G401 (cell line): Measurements from ENCODE around the gene SRSF1. TPM values are rescaled to one million over a fixed set of nuclear protein-coding genes. Genes with fewer than 3 reads are reported as not detected.

Source experiments
- DNase-seq: peaks from one replicate; pipeline ENCODE4 v3.0.0-alpha.2; 2015; ENCODE audit warnings: low spot score
- in situ Hi-C: cut with HindIII; loops from 2 replicates; pipeline ENCODE4 v1.10.0; 2016; ENCODE audit warnings: low sequenced_read_pairs, mixed read lengths
- total RNA-seq: library from RNA; depleted of rRNA; stranded (reverse); fragments of >200 nt; shearing (Covaris generic); gene quantifications from 2 replicates; pipeline ENCODE4 v1.2.3, GENCODE V29; 2014

SRSF1 gene
- total RNA-seq, 1 experiment from 2014 or later: 585 TPM

DNA sequence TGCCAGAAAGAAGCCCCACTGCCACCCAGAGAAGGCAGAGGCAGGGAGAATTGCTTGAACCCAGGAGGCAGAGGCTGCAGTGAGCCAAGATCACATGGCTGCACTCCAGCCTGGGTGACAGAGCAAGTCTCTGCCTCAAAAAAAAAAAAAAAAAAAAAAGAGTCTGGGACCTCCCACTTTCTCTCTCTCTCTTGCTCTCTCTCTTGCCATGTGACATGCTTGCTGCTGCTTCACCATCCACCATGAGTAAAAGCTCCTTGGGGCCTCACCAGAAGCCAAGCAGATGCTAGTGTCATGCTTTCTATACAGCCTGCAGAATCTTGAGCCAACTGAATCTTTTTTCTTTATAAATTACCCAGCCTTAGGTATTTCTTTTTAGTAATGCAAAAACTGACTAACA lies 21.5 kb upstream of the SRSF1 start:
- in situ Hi-C loops: no loop called here
- no peak for DNase-seq

DNA sequence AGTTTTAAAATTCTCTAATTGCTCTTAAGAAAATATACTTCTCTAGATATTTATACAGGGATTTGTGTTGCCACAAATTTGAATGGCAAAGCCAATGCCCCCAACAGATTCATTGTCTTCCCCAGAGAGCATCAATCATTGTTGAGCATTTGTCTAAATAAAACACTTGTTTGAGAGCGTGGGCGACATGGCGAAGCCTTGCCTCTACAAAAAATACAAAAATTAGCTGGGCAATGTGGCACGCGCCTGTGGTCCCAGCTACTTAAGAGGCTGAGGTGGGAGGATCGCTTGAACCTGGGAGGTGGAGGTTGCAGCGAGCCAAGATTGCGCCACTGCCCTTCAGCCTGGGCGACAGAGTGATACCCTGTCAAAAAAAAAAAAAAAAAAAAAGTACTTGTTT lies 13.4 kb upstream of the SRSF1 start:
- in situ Hi-C loops: no loop called here
- no peak for DNase-seq

DNA sequence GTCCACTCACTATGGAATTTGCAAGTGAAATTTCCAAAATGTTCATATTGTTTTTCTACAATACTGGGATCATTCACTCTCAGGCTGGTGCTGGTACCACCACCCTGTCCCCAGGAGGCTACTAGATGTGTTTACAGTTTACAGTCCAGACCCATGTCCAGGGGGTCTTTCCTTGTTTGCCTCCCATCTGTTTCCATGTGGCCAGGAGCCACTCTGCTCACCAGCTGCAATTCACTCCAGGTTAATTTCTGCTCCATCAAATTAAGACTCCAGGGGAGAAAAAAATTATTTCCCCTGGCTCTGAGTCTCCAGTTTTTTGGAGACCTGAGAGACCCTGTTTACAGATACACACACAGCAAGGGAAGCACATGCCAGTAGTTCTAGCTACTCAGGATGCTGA lies 12.5 kb upstream of the SRSF1 start:
- in situ Hi-C loops: no loop called here
- no peak for DNase-seq

DNA sequence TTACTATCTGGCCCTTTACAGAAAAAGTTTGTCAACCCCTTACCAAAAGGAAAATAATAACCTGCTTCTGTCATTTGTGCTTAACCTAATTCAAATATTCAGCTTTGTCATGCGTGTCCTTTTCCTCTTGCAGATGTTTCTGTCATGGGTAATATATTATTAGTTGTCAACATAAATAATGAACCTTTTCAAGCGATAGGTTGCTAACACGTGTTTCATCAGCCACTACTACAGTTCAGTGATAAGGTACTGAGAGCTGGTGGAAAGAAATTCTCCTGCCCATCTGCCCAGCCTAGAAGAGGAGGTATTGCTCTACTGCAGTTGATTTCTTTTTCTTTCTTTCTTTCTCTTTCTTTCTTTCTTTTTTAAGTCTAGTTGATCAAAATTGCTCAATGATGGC lies 12.0 kb upstream of the SRSF1 start:
- in situ Hi-C loops: no loop called here
- no peak for DNase-seq

DNA sequence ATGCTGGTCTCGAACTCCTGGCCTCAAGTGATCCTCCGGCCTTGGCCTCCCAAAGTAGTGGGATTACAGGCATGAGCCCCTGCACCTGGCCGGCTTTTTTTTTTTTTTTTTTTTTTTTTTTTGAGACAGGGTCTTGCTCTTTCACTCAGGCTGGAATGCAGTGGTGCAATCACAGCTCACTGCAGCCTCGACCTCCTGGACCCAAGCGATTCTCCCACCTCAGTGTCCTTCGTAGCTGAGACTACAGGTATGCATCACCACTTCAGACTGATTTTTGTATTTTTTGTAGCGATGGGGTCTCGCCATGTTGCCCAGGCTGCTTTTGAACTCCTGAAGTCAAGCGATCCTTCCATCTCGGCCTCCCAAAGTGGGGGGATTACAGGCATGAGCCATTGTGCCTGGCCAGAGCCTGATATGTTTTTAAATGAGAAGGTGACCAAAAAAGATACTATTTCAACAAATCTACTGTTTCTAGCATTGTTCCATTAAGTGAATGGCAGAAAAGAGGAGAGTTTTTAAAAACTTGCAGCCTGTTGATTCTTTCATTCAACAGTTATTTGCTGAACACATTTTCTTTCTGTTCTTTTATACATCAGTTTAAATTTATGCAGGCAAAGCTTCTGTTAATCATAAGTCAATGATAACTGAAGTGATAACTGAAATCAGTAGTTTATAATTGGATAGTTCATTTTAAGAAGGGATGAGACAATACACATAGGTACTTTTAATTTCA lies 3.2 kb upstream of the SRSF1 start:
- no peak for DNase-seq
- in situ Hi-C loops: no loop called here

DNA sequence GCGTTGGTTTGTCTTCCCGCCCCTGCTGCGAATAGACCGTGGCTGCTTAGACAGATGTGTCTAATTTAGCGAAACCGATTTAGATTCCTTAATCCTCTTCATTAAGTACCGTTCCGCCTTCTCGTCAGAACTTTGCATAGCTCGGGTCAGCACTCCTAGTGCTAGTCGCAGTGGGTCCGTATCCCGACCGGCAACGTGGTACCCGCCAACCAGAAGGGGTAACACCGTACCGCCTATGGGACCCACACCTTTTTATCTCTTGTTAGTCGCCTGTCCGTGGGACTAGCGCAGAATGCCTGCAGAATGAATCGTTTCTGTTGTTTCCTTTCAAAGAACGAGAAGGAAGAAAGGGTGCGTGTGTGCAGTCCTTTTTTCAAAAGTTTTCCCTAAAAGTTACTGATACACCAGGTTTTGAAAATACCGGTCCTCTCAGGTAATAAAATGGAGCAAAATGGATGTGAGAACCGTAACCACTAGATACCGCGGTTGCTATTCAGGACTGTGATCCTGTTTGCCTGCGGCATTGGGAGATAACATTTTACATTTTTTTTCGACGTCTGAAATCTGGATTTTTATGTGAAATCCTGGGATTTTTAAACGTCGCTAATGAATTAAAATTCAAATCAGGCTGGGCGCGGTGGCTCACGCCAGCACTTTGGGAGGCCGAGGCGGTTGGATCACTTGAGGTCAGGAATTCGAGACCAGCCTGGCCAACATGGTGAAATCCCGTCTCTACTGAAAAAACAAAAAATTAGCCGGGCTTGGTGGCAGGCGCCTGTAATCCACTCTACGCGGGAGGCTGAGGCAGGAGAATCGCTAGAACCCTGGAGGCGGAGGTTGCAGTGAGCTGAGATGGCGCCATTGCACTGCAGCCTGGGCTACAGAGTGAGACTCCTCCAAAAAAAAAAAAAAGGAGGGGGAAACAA lies 998 bp upstream of the SRSF1 start:
- no peak for DNase-seq
- in situ Hi-C loops: no loop called here

DNA sequence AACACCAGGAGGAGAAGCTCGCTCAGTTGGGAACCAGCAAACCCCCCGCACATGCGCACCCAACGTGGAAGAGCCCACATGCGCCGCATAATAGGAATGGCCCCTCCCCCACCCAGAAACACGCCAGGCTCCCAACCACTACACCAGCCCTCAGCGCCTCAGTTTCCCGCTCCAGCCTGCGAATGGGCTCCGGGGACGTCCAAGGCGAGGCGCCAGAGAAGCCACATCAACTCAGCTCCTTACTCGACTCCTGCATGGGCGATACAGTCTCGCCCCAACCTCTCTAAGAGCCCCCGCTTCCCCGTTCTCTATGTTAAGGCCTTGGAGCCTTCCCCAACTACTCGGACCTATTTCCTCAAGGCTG lies 504 bp downstream of the SRSF1 start:
- in situ Hi-C loops: no loop called here
- DNase-seq: peak; percentile 76

DNA sequence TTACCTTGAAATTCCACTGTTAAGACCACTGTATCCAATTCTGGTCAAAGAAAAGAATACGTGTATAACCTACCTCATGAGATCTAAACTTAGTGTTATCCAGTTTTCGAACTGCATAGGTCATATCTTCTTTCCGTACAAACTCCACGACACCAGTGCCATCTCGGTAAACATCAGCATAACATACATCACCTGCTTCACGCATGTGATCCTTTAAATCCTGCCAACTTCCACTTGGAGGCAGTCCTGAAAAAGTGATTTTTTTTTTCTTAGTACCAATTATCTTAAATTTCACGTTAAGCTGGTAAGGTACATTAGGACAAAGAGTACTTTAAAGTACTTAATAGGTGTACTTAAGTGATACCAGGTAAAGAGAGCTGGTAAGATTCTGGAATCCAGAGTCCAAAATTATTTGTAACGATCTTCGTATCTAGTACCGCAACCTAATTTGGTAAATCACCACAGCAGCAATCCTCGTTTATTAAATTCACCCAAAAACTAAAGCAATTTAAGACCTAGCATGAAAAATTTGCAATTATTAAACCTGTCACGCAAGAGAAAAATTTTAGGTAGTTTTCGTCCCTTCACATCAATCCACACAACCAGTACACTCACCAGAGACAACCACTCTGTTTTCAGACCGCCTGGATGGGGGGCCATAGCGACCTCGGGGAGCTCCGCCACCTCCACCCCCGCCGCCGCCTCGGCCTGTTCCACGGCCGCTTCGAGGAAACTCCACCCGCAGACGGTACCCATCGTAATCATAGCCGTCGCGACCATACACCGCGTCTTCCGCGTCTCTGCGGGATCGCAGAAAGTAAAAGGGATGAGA lies 1.1 kb downstream of the SRSF1 start:
- DNase-seq: no peak
- in situ Hi-C loops: no loop called here

DNA sequence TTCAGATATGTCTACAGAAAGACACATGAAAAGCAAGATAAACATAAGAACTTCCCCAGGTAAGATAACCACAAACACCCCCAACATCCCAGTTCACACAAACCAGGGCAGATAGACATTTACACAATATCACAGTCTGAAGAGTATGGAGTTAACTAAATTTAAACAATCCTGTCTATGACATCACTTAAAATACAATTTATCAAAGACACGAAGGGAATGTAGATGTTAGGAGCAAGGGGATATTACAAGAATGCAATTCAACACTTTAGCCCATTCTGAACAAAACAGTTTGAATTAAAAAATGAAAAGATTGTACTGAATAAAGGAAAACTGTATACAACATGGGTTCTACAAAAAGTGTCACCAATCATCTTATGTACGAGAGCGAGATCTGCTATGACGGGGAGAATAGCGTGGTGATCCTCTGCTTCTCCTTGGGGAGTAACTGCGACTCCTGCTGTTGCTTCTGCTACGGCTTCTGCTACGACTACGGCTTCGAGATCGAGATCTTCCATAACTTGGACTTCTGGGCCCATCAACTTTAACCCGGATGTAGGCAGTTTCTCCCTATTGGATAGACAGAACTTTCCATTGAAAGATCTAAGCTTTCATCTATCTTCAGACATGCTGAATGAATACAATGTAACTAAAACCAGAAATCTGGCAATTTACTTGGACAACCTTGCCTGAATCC lies 1.9 kb downstream of the SRSF1 start:
- no peak for DNase-seq
- in situ Hi-C loops: no loop called here

DNA sequence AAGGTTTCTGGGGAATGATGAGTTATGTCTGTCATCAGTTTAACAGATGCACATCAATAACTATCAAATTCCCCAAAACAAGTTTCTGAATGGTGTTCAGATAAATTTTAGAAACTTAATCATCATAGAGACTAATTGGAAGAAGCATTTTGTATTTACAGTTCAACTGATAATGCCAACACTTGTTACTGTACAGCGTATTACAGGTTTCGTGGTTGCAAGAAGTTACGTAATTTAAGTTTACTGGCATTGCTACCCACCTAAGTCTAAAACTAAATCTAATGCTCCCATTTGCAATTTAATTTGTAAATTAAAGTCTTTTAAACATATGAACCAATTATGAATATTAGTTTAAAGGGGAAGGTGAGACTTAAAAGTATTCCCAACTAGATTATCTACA lies 3.0 kb downstream of the SRSF1 start:
- DNase-seq: no peak
- in situ Hi-C loops: no loop called here

DNA sequence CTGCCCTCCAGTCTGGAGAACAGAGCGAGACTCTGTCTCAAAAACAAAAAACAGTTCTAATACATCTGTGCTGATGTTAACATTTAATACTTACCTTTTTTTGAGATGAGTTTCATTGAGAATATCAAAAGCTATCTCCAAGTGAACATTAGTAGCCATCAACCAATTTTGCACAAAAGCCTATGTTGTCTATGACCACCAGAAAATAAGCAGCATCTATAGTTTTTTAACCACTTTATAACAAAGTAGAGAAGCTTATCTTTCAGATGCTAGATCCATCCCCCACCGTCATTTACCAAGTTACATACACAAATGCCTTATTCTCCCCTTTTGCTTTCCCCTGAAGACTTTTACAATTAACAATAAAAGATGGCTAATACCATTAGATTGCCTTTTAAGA lies 4.1 kb downstream of the SRSF1 start:
- in situ Hi-C loops: no loop called here
- no peak for DNase-seq

DNA sequence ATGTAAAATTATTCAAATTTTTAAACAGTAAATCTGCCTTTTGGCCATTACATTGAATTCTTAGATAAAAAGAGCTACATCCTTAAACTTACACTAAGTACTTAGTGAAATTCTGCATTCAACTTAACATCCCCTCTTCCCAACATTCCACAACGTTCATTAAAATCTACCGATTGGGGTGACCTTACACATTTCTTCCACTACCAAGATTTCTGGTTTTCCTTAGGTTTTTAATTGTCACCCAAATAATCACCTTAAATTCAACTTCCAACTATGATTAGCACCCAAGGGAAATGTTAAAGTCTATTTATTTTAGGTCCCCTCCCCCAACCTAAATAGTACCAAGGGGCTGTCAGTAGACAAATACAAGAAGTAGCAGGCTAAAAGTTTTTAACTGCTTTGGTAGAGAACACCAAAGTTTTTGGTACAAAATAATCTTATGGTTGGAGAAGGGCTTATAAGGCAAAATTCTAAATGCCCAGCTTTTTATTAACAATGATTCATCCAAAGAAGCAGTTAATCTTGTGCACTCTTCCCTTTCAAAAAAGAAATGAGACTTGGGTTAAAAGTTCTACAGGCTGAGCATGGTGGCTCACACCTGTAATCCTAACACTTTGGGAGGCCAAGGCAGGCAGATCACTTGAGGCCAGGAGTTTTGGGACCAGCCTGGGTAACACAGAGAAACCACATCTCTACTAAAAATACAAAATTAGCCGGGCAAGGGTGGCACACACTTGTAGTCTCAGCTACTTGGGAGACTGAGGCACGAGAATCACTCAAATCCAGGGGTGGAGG lies 4.7 kb downstream of the SRSF1 start:
- DNase-seq: no peak
- in situ Hi-C loops: no loop called here

DNA sequence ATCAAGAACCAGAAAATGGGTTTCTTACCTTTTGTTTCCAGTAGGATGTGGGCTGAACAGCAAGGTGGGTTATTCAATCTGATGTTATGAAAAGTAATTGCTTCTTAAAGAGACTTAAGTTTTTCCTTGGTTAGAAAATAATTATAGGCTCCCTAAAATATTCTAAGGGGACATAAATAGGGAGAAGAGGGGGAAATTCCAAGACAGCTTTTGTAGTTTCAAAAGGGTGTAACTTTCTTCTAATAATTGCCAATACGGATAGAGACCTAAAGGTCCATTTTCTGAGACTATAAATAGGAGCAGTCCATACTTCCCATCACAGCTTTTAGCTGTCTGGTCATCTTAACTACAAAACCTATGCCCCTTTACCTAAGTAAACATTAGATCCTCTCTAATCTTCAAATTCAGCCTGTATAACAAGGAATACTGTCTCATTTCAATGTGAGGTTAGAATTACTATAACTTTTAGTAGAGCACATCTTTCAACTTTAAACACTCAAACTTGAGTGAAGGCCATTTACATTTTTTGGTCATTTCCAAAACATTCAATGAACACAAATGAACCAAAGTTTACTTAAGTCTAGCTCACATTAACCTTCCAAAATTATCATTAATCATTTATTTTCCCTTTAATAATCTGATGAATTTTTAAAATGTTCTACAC lies 5.5 kb downstream of the SRSF1 start:
- in situ Hi-C loops: no loop called here
- no peak for DNase-seq

DNA sequence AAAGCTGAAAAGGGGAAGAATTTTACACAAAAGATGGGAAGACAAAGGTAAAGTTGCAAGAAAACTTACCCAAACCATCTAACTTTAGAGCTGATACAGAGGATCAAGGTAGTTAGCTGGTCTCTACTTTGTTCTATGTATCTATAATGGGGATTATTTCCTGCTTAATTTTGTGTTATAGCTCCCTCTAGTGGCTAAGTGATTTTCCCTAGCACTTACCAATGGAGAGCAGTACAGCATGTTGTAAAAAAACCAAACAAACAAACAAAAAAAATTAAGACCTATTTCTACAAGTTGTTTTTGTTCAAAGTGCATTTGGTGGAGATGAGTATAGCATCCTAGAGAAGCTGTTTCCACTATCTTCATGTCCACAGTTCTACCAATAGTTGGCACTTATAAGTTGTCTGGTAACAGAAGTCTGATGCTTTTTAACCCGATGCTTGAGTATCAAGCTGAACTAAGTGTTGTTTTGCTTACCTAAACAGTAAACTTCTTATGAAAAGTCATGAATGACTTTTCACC lies 7.5 kb downstream of the SRSF1 start:
- peak; percentile 86 for DNase-seq
- in situ Hi-C loops: loop anchor here (10.0 kb wide), 1 partner anchor 75 kb away; no protein-coding TSS in a partner anchor

DNA sequence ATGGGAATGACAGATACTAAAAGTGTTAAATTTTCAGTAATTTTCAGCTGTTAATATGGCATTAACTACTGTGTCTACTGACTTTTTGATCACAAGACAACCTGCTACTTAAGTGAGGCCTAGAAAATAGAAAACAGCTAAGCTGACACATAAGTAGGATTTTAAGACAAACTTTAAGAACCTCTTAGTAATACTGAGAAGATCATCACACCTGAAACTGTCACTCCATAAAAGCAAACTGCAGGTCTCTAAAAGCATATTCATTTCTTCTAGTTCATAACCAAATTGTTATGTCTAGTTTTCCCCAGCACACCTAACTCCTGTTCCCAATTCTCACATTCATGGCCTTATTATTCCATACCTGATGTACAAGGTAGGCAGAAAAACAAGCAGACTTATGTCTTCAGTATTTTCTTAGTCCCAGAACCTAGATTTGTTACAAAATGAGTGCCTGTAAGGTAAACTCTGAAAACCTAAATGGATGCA lies 8.0 kb downstream of the SRSF1 start:
- in situ Hi-C loops: loop anchor here (10.0 kb wide), 1 partner anchor 74 kb away; no protein-coding TSS in a partner anchor

DNA sequence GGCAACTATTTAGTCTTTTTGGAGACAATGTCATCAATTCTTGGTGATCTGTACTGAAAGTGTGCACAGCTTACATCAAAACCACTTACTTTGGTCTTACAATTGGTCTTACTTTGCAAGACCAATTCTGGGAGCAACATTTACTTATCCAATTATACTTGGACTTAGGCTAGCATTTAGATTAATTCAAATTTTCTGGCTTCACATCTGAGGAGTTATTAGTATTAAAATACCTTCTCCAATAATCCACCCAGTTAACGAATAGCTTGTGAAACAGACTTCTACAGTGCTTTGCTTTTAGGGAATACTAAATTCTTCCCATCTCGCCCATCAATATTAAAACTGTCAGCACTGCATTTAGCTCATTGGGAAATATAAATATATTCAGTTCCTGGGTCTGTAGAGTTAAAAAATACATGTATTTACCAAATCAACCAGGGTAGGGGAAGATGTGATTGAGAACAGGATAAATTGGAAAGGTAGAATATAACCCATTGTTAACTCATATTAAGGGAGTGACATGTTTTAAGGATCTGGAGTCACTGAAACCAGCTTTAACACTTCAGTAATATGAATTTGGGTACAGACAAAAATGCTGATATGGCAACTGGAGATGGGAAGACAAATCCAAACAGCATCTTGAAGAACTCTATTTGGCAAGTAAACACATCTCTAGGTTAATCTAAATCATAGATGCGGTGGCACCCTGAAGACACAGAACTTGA lies 9.8 kb downstream of the SRSF1 start:
- in situ Hi-C loops: loop anchor here (10.0 kb wide), 1 partner anchor 72 kb away; no protein-coding TSS in a partner anchor
- no peak for DNase-seq

More for the DNA sequence above, 8.0 kb downstream of the SRSF1 start:
- DNase-seq: no peak
